ENCODE results near the gene RRAGA.

- TF ChIP-seq POLR2A (IDR thresholded peaks at IDR 0.05): peak; percentile 87
- TF ChIP-seq CTCF (IDR thresholded peaks at IDR 0.05): peak; percentile 83 to 88 (median 88)
Measured at GRCh38 chr9:19048966-19049916, at the start of gene RRAGA.

Data from uterus (tissue), 2 donors.